ENCODE results near the gene UBE2QL1.

- no peak for TF ChIP-seq CTCF (IDR thresholded peaks at IDR 0.05; ENCODE audit: insufficient read depth, low read length, poor library complexity, severe bottlenecking)
- no peak for TF ChIP-seq EZH2phosphoT487 (conservative IDR thresholded peaks at IDR 0.05; ENCODE audit: low read length)
These were observed 48.4 kb upstream of the UBE2QL1 start for GRCh38 chr5:6399980-6400910.

Data from SU-DHL-6 (cell line).